GM18517 (cell line): Measurements from ENCODE around the gene FAM216B.

Source experiments
- ATAC-seq: cut with Tn5 transposase; IDR thresholded peaks from one replicate; pipeline ENCODE4 v1.9.1; 2021; ENCODE audit warnings: mild to moderate bottlenecking, moderate library complexity; ENCODE audit not compliant: unreplicated experiment

Gene FAM216B

DNA sequence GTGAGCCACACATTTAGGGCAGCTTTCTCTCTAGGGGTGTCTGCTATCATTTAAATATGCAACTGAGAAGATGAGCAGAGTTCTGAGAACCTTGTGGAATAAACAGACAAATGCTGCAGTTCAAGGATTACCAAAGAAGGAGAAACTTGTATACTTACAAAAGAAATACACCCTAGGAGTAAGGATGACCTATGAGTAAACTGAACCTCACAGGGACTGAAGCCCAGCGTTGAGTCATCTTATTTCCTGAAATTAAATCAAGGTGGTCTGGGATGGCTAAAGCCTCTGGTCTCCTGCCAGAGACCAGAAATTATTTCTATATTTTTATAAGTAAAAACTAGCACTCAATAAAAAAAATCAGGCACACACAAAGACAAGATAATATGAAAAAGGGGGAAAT lies 40.1 kb downstream of the FAM216B start:
- ATAC-seq = no peak

DNA sequence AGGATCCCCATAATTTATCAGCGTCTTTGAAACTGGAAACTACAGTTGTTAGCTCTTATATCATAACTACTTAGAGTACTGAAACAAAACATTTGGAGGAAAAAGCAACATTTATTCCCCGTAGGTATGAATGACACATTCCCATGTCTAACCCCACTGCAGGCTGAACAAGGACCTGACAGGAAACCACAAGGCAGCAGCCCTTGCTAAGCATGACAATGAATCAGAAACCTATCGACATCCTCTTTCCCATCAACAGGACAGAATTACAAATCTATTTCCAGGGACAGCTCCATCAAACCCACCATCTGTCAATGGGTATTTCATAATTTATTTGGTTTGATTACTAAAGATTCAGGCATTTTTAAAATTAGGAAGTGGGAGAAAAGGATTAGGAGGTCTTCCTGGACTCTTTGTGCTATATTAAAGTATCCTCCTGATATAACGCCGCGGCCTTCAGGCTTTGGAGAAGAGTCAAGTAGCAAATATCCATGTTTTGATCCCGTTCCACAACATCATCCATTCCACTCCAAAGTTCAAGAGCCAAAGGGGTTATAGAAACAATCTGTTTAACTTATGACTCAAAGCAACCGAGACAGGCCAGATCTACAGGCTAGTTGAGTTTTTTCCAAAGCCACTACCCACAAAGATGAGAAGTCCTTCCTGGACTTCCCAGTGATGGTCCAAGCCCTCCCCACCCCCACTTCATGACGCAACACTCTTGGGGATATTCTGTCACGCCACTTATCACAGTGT lies 51.1 kb downstream of the FAM216B start:
- no peak for ATAC-seq

DNA sequence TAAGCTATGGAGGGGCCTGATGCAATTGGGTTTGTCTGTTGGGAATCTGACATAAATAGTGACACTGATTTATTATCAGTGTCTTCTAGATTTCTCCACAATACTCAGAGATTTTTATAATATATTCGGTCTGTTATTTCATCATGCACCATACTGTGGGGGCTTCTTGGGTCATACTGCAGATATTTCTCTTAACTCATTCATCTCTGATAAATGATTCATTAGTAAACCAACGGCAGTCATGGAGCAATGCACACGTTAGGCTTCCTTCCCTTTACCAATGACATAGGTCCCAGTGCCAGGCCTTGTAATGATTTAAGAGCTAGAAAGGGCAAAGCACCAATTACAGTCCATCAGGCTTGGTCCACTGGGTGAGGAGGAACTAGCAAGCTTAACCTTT lies 53.6 kb downstream of the FAM216B start:
- no peak for ATAC-seq

DNA sequence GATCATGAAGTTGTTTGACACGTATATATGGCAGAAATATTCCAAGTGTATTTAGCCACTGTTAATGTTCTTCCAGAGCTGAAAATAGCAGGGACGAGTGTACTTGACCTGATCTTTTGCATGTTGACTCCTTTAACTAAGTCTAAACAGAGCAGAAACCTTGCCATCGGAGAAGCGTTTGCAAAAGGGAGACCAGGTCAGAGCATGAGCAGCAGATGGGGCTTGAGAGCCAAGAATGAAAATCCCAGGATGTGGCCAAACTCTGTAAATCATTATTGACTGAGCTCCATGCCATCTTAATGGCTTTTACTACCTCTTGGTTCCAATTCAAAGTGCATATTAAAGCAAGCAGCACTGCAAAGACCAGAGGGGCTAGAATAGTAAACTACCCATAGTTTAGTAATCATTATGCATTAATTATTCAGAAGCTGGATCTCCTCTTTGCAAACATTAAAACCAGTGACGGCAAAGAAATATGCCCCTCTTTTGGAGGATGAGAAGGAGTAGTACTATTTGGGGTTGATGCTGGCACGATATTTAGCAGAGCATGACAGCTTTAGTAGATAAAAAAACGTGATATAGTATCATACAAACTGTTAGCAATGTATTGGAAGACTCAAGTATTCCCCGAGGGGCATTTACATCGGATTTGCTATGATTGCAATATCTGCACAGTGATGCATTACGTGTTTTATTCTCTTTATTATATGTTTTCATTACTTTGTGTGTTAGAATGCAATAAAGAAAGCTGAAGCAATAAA lies 55.7 kb downstream of the FAM216B start:
- no peak for ATAC-seq
